Esophagus squamous epithelium (tissue), 4 donors: Measurements from ENCODE around the gene CIDEB.

Experiments
- CTCF ChIP-seq, 6 experiments: fragments of 450-650 bp in 4 of 6; fragments of 200-600 bp in 2 of 6; sonication (generic) in 2 of 6; IDR thresholded peaks; one replicate each; pipeline ENCODE4 v1.5.1; 2016 to 2019; ENCODE audit warnings: antibody characterized with exemption in 6 of 6, mild to moderate bottlenecking in 4 of 6, moderate library complexity in 4 of 6
- POLR2A ChIP-seq, 4 donors: fragments of 450-650 bp; IDR thresholded peaks; one replicate each; pipeline ENCODE4 v1.6.1; 2017; ENCODE audit warnings: antibody characterized with exemption in 4 of 4, mild to moderate bottlenecking in 4 of 4, moderate library complexity in 3 of 4

- TF ChIP-seq CTCF (IDR thresholded peaks at IDR 0.05) (no peak), POLR2A (IDR thresholded peaks at IDR 0.05) (no peak)
Measured at GRCh38 chr14:24263848-24264247, 43.9 kb downstream of the CIDEB start.
